HepG2 (cell line): Measurements from ENCODE around the gene VAMP5. TPM values are rescaled to one million over a fixed set of nuclear protein-coding genes. Genes with fewer than 3 reads are reported as not detected.
"Not testable (repeated sequence)": the region's sequence is repeated elsewhere in the genome, so short reads cannot be mapped to it uniquely, and the experiment has no call there.

Experiments
- ATAC-seq: fragments of 200-7000 bp; cut with Tn5 transposase; 3 replicates; pipeline ENCODE4 v1.9.1; 2020; ENCODE audit warnings: mild to moderate bottlenecking, moderate library complexity
- BruUV-seq: library from RNA; stranded (reverse); fragments of 400-500 nt; replicated peaks from 2 replicates; lab custom pipeline; 2021; lab: Mats Ljungman, UMichigan
- CTCF ChIA-PET: fragments of 300-600 bp; formaldehyde crosslinking; extraction: SDS; loops from one replicate; lab custom pipeline; 2021; ENCODE audit warnings: low total read pairs, inconsistent platforms, low intra/inter-chr PET ratio; lab: Yijun Ruan, JAX
- POLR2A ChIA-PET: fragments of 350-600 bp; sonication (Branson Sonifier 250); formaldehyde crosslinking; loops from one replicate; lab custom pipeline; 2020; ENCODE audit warnings: antibody characterized with exemption, inconsistent platforms; lab: Yijun Ruan, JAX
- DNase-seq: peaks from one replicate; pipeline ENCODE4 v3.0.0-alpha.2; 2015; ENCODE audit warnings: low spot score
- FAIRE-seq: peaks from 3 replicates; lab custom pipeline; 2011; peaks lifted over from hg19 to GRCh38; lab: Jason Lieb, UNC
- H2AFZ ChIP-seq: one replicate; pipeline ENCODE4 v1.6.1; 2011; ENCODE audit warnings: low read length, inconsistent platforms
- H3K27ac ChIP-seq: fragments of 300-600 bp; 3 replicates; pipeline ENCODE4 v1.8.0; 2011; ENCODE audit warnings: mixed run types, mild to moderate bottlenecking, mixed read lengths, low read length, inconsistent platforms; ENCODE audit not compliant: insufficient read depth; ENCODE audit errors: extremely low read length
- H3K27me3 ChIP-seq, 2 experiments: fragments of 200-600 bp in 1 of 2; 2 replicates in 1 of 2; 3 replicates in 1 of 2; pipeline versions ENCODE4 v1.6.0 to v1.8.0; 2011; ENCODE audit warnings: low read length in 2 of 2, mild to moderate bottlenecking in 2 of 2, moderate library complexity in 2 of 2, inconsistent platforms in 1 of 2; ENCODE audit not compliant: insufficient read depth in 2 of 2, control insufficient read depth in 1 of 2
- H3K36me3 ChIP-seq, 2 experiments: fragments of 200-600 bp in 1 of 2; replicated peaks in 1 of 2; 2 replicates in 1 of 2; 3 replicates in 1 of 2; pipeline versions ENCODE4 v1.5.1 to v1.8.0; 2011; ENCODE audit warnings: low read length in 2 of 2, inconsistent platforms in 1 of 2; ENCODE audit not compliant: insufficient read depth in 2 of 2, control insufficient read depth in 1 of 2
- H3K4me1 ChIP-seq: 2 replicates; pipeline ENCODE4 v1.5.1; 2012; ENCODE audit warnings: low read length, inconsistent platforms; ENCODE audit not compliant: insufficient read depth
- H3K4me2 ChIP-seq: 2 replicates; pipeline ENCODE4 v1.6.0; 2011; ENCODE audit warnings: low read depth, low read length, inconsistent platforms
- H3K4me3 ChIP-seq, 3 experiments: fragments of 200-600 bp in 1 of 3; sonication (generic), shearing (Covaris generic) in 1 of 3; replicated peaks in 1 of 3; 2 replicates each; pipeline ENCODE4 v1.5.1; 2011 to 2016; ENCODE audit warnings: low read length in 3 of 3, inconsistent platforms in 2 of 3, low read depth in 2 of 3, mild to moderate bottlenecking in 2 of 3, control low read depth in 1 of 3, mixed read lengths in 1 of 3; ENCODE audit not compliant: insufficient read depth in 1 of 3
- H3K79me2 ChIP-seq: one replicate; pipeline ENCODE4 v1.6.1; 2011; ENCODE audit warnings: low read length, inconsistent platforms; ENCODE audit not compliant: insufficient read depth
- H3K9ac ChIP-seq: 2 replicates; pipeline ENCODE4 v1.6.0; 2011; ENCODE audit warnings: mild to moderate bottlenecking, low read depth, low read length, inconsistent platforms; ENCODE audit not compliant: insufficient read depth
- H3K9me3 ChIP-seq: 2 replicates; pipeline ENCODE4 v1.5.1; 2012; ENCODE audit warnings: mild to moderate bottlenecking, low read length
- H4K20me1 ChIP-seq: 2 replicates; pipeline ENCODE4 v1.6.0; 2011; ENCODE audit warnings: inconsistent platforms, mild to moderate bottlenecking, low read length, moderate library complexity; ENCODE audit not compliant: insufficient read depth
- ATAD3A ChIP-seq: sonication (generic); formaldehyde crosslinking; IDR thresholded peaks from 2 replicates; pipeline ENCODE4 v1.4.0; 2020; ENCODE audit warnings: missing genetic modification reagents
- FOSL1 ChIP-seq: sonication (generic); formaldehyde crosslinking; IDR thresholded peaks from 2 replicates; pipeline ENCODE4 v1.9.0; 2021; ENCODE audit warnings: missing genetic modification reagents, borderline replicate concordance
- MAF1 ChIP-seq: sonication (generic); formaldehyde crosslinking; IDR thresholded peaks from 2 replicates; pipeline ENCODE4 v1.5.0; 2020; ENCODE audit warnings: missing genetic modification reagents, borderline replicate concordance
- POLR2A ChIP-seq, 2 experiments: IDR thresholded peaks; 2 replicates each; pipeline ENCODE4 v1.6.1; 2011; ENCODE audit warnings: low read depth in 2 of 2, low read length in 2 of 2, mild to moderate bottlenecking in 1 of 2, moderate library complexity in 1 of 2; ENCODE audit not compliant: insufficient read depth in 1 of 2
- POLR2AphosphoS5 ChIP-seq: IDR thresholded peaks from 2 replicates; pipeline ENCODE4 v1.6.1; 2012; ENCODE audit warnings: low read depth, low read length
- POLR2G ChIP-seq: fragments of 200-400 bp; formaldehyde crosslinking; IDR thresholded peaks from 2 replicates; pipeline ENCODE4 v1.6.1; 2018; ENCODE audit warnings: mild to moderate bottlenecking, low read depth, low read length, moderate library complexity
- RAD21 ChIP-seq: fragments of 450-650 bp; formaldehyde crosslinking; IDR thresholded peaks from 2 replicates; pipeline ENCODE4 v1.5.0; 2020; ENCODE audit warnings: mild to moderate bottlenecking
- RBFOX2 ChIP-seq: fragments of 200-400 bp; formaldehyde crosslinking; IDR thresholded peaks from 2 replicates; pipeline ENCODE4 v1.6.1; 2017; ENCODE audit warnings: low read depth, mild to moderate bottlenecking, low read length
- RBM22 ChIP-seq: fragments of 200-400 bp; formaldehyde crosslinking; optimal IDR thresholded peaks from 2 replicates; pipeline ENCODE3; 2017; ENCODE audit warnings: mild to moderate bottlenecking, low read length, moderate library complexity
- SRSF4 ChIP-seq: fragments of 200-400 bp; formaldehyde crosslinking; IDR thresholded peaks from one replicate; pipeline ENCODE4 v1.6.1; 2018; ENCODE audit warnings: mild to moderate bottlenecking, low read depth, low read length, moderate library complexity; ENCODE audit not compliant: poor library complexity, severe bottlenecking
- TSC22D2 ChIP-seq: sonication (generic); formaldehyde crosslinking; IDR thresholded peaks from 2 replicates; pipeline ENCODE4 v1.5.1; 2020; ENCODE audit warnings: missing genetic modification reagents, mild to moderate bottlenecking, borderline replicate concordance
- ZC3H13 ChIP-seq: sonication (generic); formaldehyde crosslinking; IDR thresholded peaks from 2 replicates; pipeline ENCODE4 v1.8.1; 2023; ENCODE audit warnings: mild to moderate bottlenecking, missing genetic modification reagents, moderate library complexity
- ZNF251 ChIP-seq: sonication (generic); formaldehyde crosslinking; IDR thresholded peaks from 2 replicates; pipeline ENCODE4 v1.9.0; 2021; ENCODE audit warnings: mild to moderate bottlenecking, missing genetic modification reagents
- WGBS: methylation state at CpG from one replicate; pipeline ENCODE4 v1.1.6; 2017; ENCODE audit warnings: low lambda C conversion rate; 5-methylcytosine and 5-hydroxymethylcytosine counted together
- in situ Hi-C: cut with HindIII; loops from 2 replicates; pipeline ENCODE4 v1.10.0; 2017; ENCODE audit warnings: low pct_unique_long_range_greater_than_20kb; ENCODE audit not compliant: extremely low pct_ligation_motif_present
- intact Hi-C: fragments of 100-400 bp; cut with micrococcal nuclease; formaldehyde crosslinking; loops from one replicate; pipeline ENCODE4 v1.10.0; 2022; ENCODE audit not compliant: unreplicated experiment
- polyA plus RNA-seq, 8 experiments: library from polyadenylated mRNA; depleted of rRNA in 3 of 8; stranded (reverse) in 7 of 8; unstranded in 1 of 8; fragments of >200 nt; fragmentation: Illumina TruSeq in 4 of 8; extraction: Trizol in 4 of 8; gene quantifications; 2 replicates each; pipeline versions ENCODE4 v1.2.1 to v1.2.3, GENCODE V29; 2011 to 2016; ENCODE audit warnings: low read depth in 4 of 8, missing spikeins in 1 of 8, mixed read lengths in 1 of 8; ENCODE audit not compliant: insufficient read depth in 1 of 8
- total RNA-seq, 5 experiments: library from RNA; depleted of rRNA; stranded (reverse); fragments of >200 nt; fragmentation: Illumina TruSeq; extraction: Trizol; gene quantifications; 2 replicates each; pipeline ENCODE4 v1.2.3, GENCODE V29; 2016; ENCODE audit warnings: low read depth in 1 of 5
- TF ChIP-seq, protein P1 (sequence below): IDR thresholded peaks from 2 replicates; pipeline ENCODE4 v1.6.1; 2018; ENCODE audit warnings: missing genetic modification reagents, mild to moderate bottlenecking, missing compliant biosample characterization

The VAMP5 gene
- total and polyA plus RNA-seq, 2 of the 13 experiments (the other 11 are each of a cell fraction or from before 2014, with no cell fraction given), result 7.2 to 56.7 TPM

DNA sequence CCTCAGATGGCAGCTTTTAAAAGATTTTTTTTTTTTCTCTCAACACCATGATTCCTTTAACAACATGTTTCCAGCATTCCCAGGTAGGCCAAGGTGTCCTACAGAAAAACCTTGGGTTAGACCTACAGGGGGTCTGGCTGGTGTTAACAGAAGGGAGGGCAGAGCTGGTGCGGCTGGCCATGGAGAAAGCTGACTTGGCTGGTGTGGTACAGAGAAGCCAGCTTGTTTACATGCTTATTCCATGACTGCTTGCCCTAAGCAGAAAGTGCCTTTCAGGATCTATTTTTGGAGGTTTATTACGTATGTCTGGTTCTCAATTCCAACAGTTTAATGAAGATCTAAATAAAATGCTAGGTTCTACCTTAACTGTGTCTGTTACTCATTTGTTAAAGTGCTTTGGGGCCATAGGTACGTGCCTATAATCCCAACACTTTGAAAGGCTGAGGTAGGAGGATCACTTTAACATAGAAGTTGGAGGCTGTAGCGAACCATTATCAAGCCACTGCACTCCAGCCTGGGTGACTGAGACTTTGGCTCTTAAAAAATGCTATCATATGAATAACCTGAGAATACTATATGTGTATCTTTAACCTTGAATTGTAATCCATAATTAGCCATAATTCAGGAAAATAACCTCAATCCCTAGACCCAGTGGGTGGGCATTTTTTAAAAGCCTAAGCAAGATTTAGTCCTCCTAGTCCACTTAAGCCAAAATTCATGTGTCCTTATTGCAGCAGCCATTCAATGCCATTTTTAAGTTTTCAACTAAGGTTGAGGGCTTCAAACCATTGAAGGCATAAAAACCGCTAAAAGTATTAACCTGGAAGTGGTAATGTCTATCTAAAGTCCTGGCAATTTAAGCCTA, 39.1 kb upstream of the VAMP5 start:
- WGBS, result 97% methylated on average over 5 of the region's 5 CpGs
- ATAC-seq, intact Hi-C loops, DNase-seq, H3K9me3 ChIP-seq, H2AFZ ChIP-seq, CTCF ChIA-PET, H3K9ac ChIP-seq, H3K4me3 ChIP-seq, FAIRE-seq, H3K27me3 ChIP-seq, in situ Hi-C loops, H3K4me2 ChIP-seq, H3K27ac ChIP-seq, BruUV-seq: not testable (repeated sequence)
- peak; percentile 45 to 51; a peak in 3 of 4 replicates for TF ChIP-seq POLR2A (IDR thresholded peaks at IDR 0.05; ENCODE audit: insufficient read depth in 1 of 2, low read depth in 2 of 2, low read length in 2 of 2)
- peak; percentile 40 for TF ChIP-seq SRSF4
- peak; percentile 75 for TF ChIP-seq RBM22
- peak; percentile 17; the same call in 1 of the 2 replicates for TF ChIP-seq POLR2G
- TF ChIP-seq RBFOX2, result peak; percentile 70
- TF ChIP-seq ZC3H13 (CRISPR knock-in tag), result 0 out of 2 replicates have a peak, but pooled peaks have one; percentile 27
- peak; percentile 31 for TF ChIP-seq POLR2AphosphoS5
- POLR2A ChIA-PET, result interaction anchor here (0.8 to 18.0 kb wide), 18 partner anchors 4 to 125 kb away, joined by 3 to 445 read pairs (median 4); partner anchors contain the start of genes C2orf68, GGCX, MAT2A and RNF181
- Histone ChIP-seq H3K4me1 (peaks cover 30% of the 10 kb centered on the region), H3K36me3 (peaks cover 18 to 59% of the 10 kb centered on the region in 2 experiments), H3K79me2 (peaks cover 27% of the 10 kb centered on the region), H4K20me1 (peaks cover 38% of the 10 kb centered on the region)

DNA sequence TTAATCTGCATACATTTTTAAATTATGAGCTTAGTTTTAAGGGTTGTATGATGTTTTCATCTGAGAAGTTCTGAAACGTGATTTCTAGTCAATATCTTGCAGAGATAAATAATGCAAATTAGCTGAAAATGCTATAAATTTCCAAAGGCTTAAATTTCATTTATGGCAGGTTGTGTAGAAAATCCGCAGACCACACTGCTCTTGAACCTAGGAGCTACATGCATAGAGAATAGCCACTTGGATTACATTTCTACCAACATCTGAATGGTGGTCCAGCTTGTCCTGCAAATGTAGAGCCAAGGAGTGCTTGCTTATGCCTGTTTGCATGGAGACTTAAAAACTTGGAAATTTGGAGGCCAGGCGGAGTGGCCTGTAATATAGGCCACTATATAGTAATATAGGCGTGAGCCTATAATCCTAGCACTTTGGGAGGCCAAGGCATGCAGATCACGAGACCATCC, 38.4 kb upstream of the VAMP5 start:
- H3K27me3 ChIP-seq, result no peaks in the 10 kb centered on the region
- POLR2A ChIA-PET, result interaction anchor here (0.8 to 18.0 kb wide), 18 partner anchors 4 to 180 kb away, joined by 3 to 445 read pairs (median 4); partner anchors contain the start of genes GGCX, MAT2A, RNF181 and SH2D6
- ATAC-seq, result peak; percentile 8
- DNase-seq, result no peak
- peaks cover 23 to 60% of the 10 kb centered on the region in 2 experiments for H3K36me3 ChIP-seq
- peaks cover 27% of the 10 kb centered on the region for H3K4me1 ChIP-seq
- H3K9me3 ChIP-seq, result no peaks in the 10 kb centered on the region
- in situ Hi-C loops, result no loop called here
- H3K79me2 ChIP-seq, result peaks cover 21% of the 10 kb centered on the region
- H3K4me3 ChIP-seq, result no peak overlapping the region
- 98% methylated on average over 5 of the region's 5 CpGs for WGBS
- peaks cover 31% of the 10 kb centered on the region for H4K20me1 ChIP-seq
- peak overlapping the region; percentile 6 for H3K27ac ChIP-seq
- BruUV-seq, result no TSS peak
- no peak overlapping the region for H3K4me2 ChIP-seq
- no peak overlapping the region for H2AFZ ChIP-seq
- intact Hi-C loops, result no loop called here
- no peak overlapping the region for H3K9ac ChIP-seq
- FAIRE-seq, result no peak
- CTCF ChIA-PET, result no interaction called here
- TF ChIP-seq FOSL1 (CRISPR knock-in tag), result 0 out of 2 replicates have a peak, but pooled peaks have one; percentile 5
- TF ChIP-seq TSC22D2, result no peak
- TF ChIP-seq ZNF251 (CRISPR knock-in tag), result no peak
- TF ChIP-seq MAF1 (CRISPR knock-in tag), result no peak
- TF ChIP-seq, protein P1, sequence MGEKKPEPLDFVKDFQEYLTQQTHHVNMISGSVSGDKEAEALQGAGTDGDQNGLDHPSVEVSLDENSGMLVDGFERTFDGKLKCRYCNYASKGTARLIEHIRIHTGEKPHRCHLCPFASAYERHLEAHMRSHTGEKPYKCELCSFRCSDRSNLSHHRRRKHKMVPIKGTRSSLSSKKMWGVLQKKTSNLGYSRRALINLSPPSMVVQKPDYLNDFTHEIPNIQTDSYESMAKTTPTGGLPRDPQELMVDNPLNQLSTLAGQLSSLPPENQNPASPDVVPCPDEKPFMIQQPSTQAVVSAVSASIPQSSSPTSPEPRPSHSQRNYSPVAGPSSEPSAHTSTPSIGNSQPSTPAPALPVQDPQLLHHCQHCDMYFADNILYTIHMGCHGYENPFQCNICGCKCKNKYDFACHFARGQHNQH, result no peak
- TF ChIP-seq ATAD3A (CRISPR knock-in tag), result no peak
- no peak for TF ChIP-seq RAD21 (CRISPR knock-in tag)
